Activated CD8-positive, alpha-beta T cell treated with anti-CD3 and anti-CD28 coated beads, Interleukin-2, amount 10 ng/mL, durations not matched to agents 7 days and 5 days (primary cell): ENCODE data around the gene NDUFS5. TPM values are rescaled to one million over a fixed set of nuclear protein-coding genes. Genes with fewer than 3 reads are reported as not detected.

Source experiments
- total RNA-seq, 2 experiments: library from RNA; stranded (reverse); gene quantifications; one replicate each; pipeline ENCODE4 v1.2.3, GENCODE V29; 2021

The NDUFS5 gene
- total RNA-seq, 2 experiments from 2014 or later, result 134 to 138 TPM

Other genes starting within 250 kb of the NDUFS5 start
- gene RRAGC, start 166.6 kb upstream of the NDUFS5 start, total RNA-seq, result 10 to 100 TPM; 14.3 to 14.9 TPM
- gene MYCBP, start 153.0 kb upstream of the NDUFS5 start, total RNA-seq, result 10 to 100 TPM; 52.7 to 61.1 TPM
- gene GJA9, start 144.8 kb upstream of the NDUFS5 start, total RNA-seq, result not detected
- gene RHBDL2, start 84.5 kb upstream of the NDUFS5 start, total RNA-seq, result not detected
- 10 to 100 TPM; 51.2 to 53.8 TPM for gene AKIRIN1, start 35.1 kb upstream of the NDUFS5 start, total RNA-seq
- 100 to 1,000 TPM; 353 to 366 TPM for gene MACF1, start 178.3 kb downstream of the NDUFS5 start, total RNA-seq